ENCODE results near the gene CGB5.
"Not testable (repeated sequence)": the region's sequence is repeated elsewhere in the genome, so short reads cannot be mapped to it uniquely, and the experiment has no call there.

- TF ChIP-seq EZH2phosphoT487 (IDR thresholded peaks at IDR 0.05; ENCODE audit: borderline replicate concordance, low read length) = not testable (repeated sequence)
- TF ChIP-seq CTCF (IDR thresholded peaks at IDR 0.05; ENCODE audit: low read depth, low read length, poor library complexity, severe bottlenecking) = peak; percentile 75
These were observed 6.8 kb upstream of the CGB5 start, which contains the start of gene CGB1 for GRCh38 chr19:49036815-49037214.

All from DOHH2 (cell line).